Uterus (tissue), 2 donors: Measurements from ENCODE around the gene ZNF497.

Experiments used
- POLR2A ChIP-seq, 2 donors: fragments of 450-650 bp; IDR thresholded peaks; one replicate each; pipeline ENCODE4 v1.6.1; 2016; ENCODE audit warnings: antibody characterized with exemption in 2 of 2, mild to moderate bottlenecking in 1 of 2, moderate library complexity in 1 of 2
- TF ChIP-seq, protein P1 (sequence below), 4 experiments: fragments of 200-600 bp in 2 of 4; fragments of 450-650 bp in 2 of 4; sonication (generic) in 2 of 4; IDR thresholded peaks; one replicate each; pipeline ENCODE4 v1.5.1; 2016 to 2019; ENCODE audit warnings: antibody characterized with exemption in 4 of 4, mild to moderate bottlenecking in 2 of 4, moderate library complexity in 1 of 4

DNA sequence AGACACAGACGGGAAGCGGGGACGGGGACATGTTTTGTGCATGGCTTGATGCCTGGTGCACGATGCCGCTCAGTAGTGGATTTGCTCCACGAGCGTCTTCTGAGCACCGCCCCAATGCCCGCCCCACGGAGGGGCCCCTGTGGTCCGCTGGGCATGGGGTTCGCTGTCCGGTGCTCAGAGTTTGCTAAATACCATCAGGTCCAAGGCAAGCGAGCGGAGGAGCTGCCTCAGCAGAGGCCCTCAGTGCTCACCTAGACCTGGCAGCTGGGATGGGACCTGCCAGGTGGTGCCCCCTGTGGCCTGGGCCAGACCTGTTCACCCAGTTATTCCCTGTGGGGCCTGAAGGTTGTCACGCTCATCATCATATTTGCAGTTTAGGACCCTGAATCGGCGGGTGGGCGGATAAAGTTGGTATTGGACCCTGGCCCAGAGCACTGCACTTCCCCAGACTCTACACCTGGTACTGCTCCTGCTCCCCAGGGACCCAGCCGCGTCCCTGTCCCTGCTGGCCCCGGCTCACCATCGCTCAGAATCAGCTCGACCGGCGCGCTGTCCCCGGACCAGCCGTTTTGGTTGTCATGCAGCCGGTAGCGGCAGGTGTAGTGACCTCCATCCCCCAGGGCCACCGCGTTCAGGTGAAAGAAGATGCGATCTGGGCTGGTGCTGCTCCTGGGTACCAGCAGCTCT lies 11.5 kb downstream of the ZNF497 start:
- TF ChIP-seq, protein P1, sequence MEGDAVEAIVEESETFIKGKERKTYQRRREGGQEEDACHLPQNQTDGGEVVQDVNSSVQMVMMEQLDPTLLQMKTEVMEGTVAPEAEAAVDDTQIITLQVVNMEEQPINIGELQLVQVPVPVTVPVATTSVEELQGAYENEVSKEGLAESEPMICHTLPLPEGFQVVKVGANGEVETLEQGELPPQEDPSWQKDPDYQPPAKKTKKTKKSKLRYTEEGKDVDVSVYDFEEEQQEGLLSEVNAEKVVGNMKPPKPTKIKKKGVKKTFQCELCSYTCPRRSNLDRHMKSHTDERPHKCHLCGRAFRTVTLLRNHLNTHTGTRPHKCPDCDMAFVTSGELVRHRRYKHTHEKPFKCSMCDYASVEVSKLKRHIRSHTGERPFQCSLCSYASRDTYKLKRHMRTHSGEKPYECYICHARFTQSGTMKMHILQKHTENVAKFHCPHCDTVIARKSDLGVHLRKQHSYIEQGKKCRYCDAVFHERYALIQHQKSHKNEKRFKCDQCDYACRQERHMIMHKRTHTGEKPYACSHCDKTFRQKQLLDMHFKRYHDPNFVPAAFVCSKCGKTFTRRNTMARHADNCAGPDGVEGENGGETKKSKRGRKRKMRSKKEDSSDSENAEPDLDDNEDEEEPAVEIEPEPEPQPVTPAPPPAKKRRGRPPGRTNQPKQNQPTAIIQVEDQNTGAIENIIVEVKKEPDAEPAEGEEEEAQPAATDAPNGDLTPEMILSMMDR (IDR thresholded peaks at IDR 0.05): no peak
- TF ChIP-seq POLR2A (IDR thresholded peaks at IDR 0.05): no peak
